Measurements from ENCODE around the gene SLC25A34. TPM values are rescaled to one million over a fixed set of nuclear protein-coding genes. Genes with fewer than 3 reads are reported as not detected.

The SLC25A34 gene
- total and polyA plus RNA-seq, 2 of the 13 experiments (the other 11 are each of a cell fraction or from before 2014, with no cell fraction given): 0.13 to 0.18 TPM

- Histone ChIP-seq H3K9ac (ENCODE audit: insufficient read depth, low read depth, low read length) (no peak overlapping the region), H3K4me2 (ENCODE audit: low read depth, low read length) (no peak overlapping the region), H3K4me1 (ENCODE audit: insufficient read depth, low read length) (peaks cover 27% of the 10 kb centered on the region), H3K9me3 (ENCODE audit: low read length) (no peaks in the 10 kb centered on the region), H4K20me1 (ENCODE audit: insufficient read depth, low read length) (no peaks in the 10 kb centered on the region), H3K36me3 (replicated peaks in 1 of 2; ENCODE audit: control insufficient read depth in 1 of 2, insufficient read depth in 2 of 2, low read length in 2 of 2) (peaks cover 9 to 24% of the 10 kb centered on the region in 2 experiments; a peak in 4 of 5 replicates), H3K27ac (ENCODE audit: extremely low read length, insufficient read depth, low read length) (no peak overlapping the region), H3K79me2 (ENCODE audit: insufficient read depth, low read length) (no peaks in the 10 kb centered on the region), H3K4me3 (replicated peaks in 1 of 3; ENCODE audit: insufficient read depth in 1 of 3, low read depth in 2 of 3, low read length in 3 of 3) (no peak overlapping the region), H2AFZ (ENCODE audit: low read length) (no peak overlapping the region), H3K27me3 (ENCODE audit: control insufficient read depth in 1 of 2, insufficient read depth in 2 of 2, low read length in 2 of 2) (no peaks in the 10 kb centered on the region)
- no peak for FAIRE-seq
- DNase-seq (ENCODE audit: low spot score): no peak
- WGBS (ENCODE audit: low lambda C conversion rate): 97% methylated on average over 24 of the region's 39 CpGs
- intact Hi-C loops (cut with micrococcal nuclease; ENCODE audit: unreplicated experiment) (no loop called here), in situ Hi-C loops (cut with HindIII; ENCODE audit: extremely low pct_ligation_motif_present, low pct_unique_long_range_greater_than_20kb) (no loop called here)
- ATAC-seq: no peak
- TF ChIP-seq ELF4 (CRISPR knock-in tag; IDR thresholded peaks at IDR 0.05; ENCODE audit: borderline replicate concordance) (no peak), TFAP4 (IDR thresholded peaks at IDR 0.05; ENCODE audit: borderline replicate concordance, low read depth) (no peak), SMC3 (IDR thresholded peaks at IDR 0.05; ENCODE audit: low read length) (no peak), THAP9 (CRISPR knock-in tag; IDR thresholded peaks at IDR 0.05; ENCODE audit: borderline replicate concordance) (no peak), MIER2 (CRISPR knock-in tag; IDR thresholded peaks at IDR 0.05) (no peak), ZNF235 (CRISPR knock-in tag; IDR thresholded peaks at IDR 0.05; ENCODE audit: borderline replicate concordance) (no peak), LCORL (IDR thresholded peaks at IDR 0.05) (no peak), LCORL (CRISPR knock-in tag; IDR thresholded peaks at IDR 0.05) (no peak), HNRNPLL (IDR thresholded peaks at IDR 0.05; ENCODE audit: low read depth, low read length, poor library complexity, severe bottlenecking) (no peak), NR0B2 (CRISPR knock-in tag; IDR thresholded peaks at IDR 0.05) (no peak), CERS6 (CRISPR knock-in tag; IDR thresholded peaks at IDR 0.05) (no peak), HOXA7 (CRISPR knock-in tag; IDR thresholded peaks at IDR 0.05) (no peak), ZNF562 (CRISPR knock-in tag; IDR thresholded peaks at IDR 0.05; ENCODE audit: borderline replicate concordance) (no peak), ZNF382 (CRISPR knock-in tag; IDR thresholded peaks at IDR 0.05; ENCODE audit: borderline replicate concordance) (no peak)
- BruUV-seq (replicated peaks): no TSS peak
- ChIA-PET POLR2A (no interaction called here), CTCF (ENCODE audit: low intra/inter-chr PET ratio, low total read pairs) (no interaction called here)
These were observed 4.0 kb upstream of the SLC25A34 start for GRCh38 chr1:15731735-15732685.
